Caco-2 (cell line): ENCODE data around the gene NECAB2. TPM values are rescaled to one million over a fixed set of nuclear protein-coding genes. Genes with fewer than 3 reads are reported as not detected.

Experiments
- BruUV-seq: library from RNA; stranded (reverse); fragments of 400-500 nt; replicated peaks from 2 replicates; lab custom pipeline; 2021; lab: Mats Ljungman, UMichigan
- CTCF ChIA-PET: fragments of 300-600 bp; sonication (Branson Sonifier 250); formaldehyde crosslinking; loops from one replicate; lab custom pipeline; 2022; ENCODE audit warnings: antibody characterized with exemption; lab: Charles Lee
- POLR2A ChIA-PET: fragments of 300-600 bp; sonication (Branson Sonifier 250); formaldehyde crosslinking; loops from one replicate; lab custom pipeline; 2022; ENCODE audit warnings: antibody characterized with exemption; lab: Charles Lee
- DNase-seq, 2 experiments: peaks; one replicate each; pipeline versions ENCODE4 v3.0.0 to v3.0.0-alpha.2; 2020 to 2022
- H3K27me3 ChIP-seq: replicated peaks from 2 replicates; pipeline ENCODE4 v1.6.0; 2011; ENCODE audit warnings: low read length; ENCODE audit not compliant: control insufficient read depth, insufficient read depth
- H3K36me3 ChIP-seq: 2 replicates; pipeline ENCODE4 v1.5.1; 2011; ENCODE audit warnings: low read length; ENCODE audit not compliant: control insufficient read depth, insufficient read depth
- H3K4me1 ChIP-seq: fragments of 250-450 bp; sonication (Bioruptor Pico); 2 replicates; pipeline ENCODE4 v1.5.1; 2020; ENCODE audit warnings: mild to moderate bottlenecking
- H3K4me3 ChIP-seq: 2 replicates; pipeline ENCODE4 v1.5.1; 2011; ENCODE audit warnings: low read depth, mild to moderate bottlenecking, control low read depth, low read length
- H3K9me3 ChIP-seq: fragments of 250-450 bp; sonication (Bioruptor Pico); 2 replicates; pipeline ENCODE4 v1.5.1; 2020; ENCODE audit warnings: mild to moderate bottlenecking, moderate library complexity
- H3K27ac Mint-ChIP-seq: one replicate; pipeline ENCODE4 v1.8.0; 2022; ENCODE audit warnings: mixed read lengths; ENCODE audit not compliant: unreplicated experiment
- H3K27me3 Mint-ChIP-seq: one replicate; pipeline ENCODE4 v1.8.0; 2022; ENCODE audit warnings: mixed read lengths; ENCODE audit not compliant: insufficient read depth, unreplicated experiment
- H3K36me3 Mint-ChIP-seq: one replicate; pipeline ENCODE4 v1.8.0; 2022; ENCODE audit warnings: mild to moderate bottlenecking, mixed read lengths; ENCODE audit not compliant: insufficient read depth, unreplicated experiment
- H3K4me1 Mint-ChIP-seq: one replicate; pipeline ENCODE4 v1.8.0; 2022; ENCODE audit warnings: low read depth, mixed read lengths; ENCODE audit not compliant: unreplicated experiment
- H3K4me3 Mint-ChIP-seq: one replicate; pipeline ENCODE4 v1.8.0; 2022; ENCODE audit warnings: mild to moderate bottlenecking, moderate library complexity, mixed read lengths; ENCODE audit not compliant: unreplicated experiment
- H3K9me3 Mint-ChIP-seq: one replicate; pipeline ENCODE4 v1.8.0; 2022; ENCODE audit warnings: mixed read lengths; ENCODE audit not compliant: unreplicated experiment
- CTCF ChIP-seq, 2 experiments: fragments of 200-600 bp in 1 of 2; IDR thresholded peaks; 1 replicate in 1 of 2; 2 replicates in 1 of 2; pipeline versions ENCODE4 v1.5.1 to v1.8.0; 2011 to 2022; ENCODE audit warnings: antibody characterized with exemption in 1 of 2, control low read depth in 1 of 2, inconsistent platforms in 1 of 2, low read depth in 1 of 2, low read length in 1 of 2, mild to moderate bottlenecking in 1 of 2, moderate library complexity in 1 of 2; ENCODE audit not compliant: insufficient read depth in 1 of 2, severe bottlenecking in 1 of 2, unreplicated experiment in 1 of 2
- intact Hi-C: fragments of 100-400 bp; cut with micrococcal nuclease; formaldehyde crosslinking; loops from one replicate; pipeline ENCODE4 v1.10.0; 2022; ENCODE audit not compliant: unreplicated experiment
- total RNA-seq: library from RNA; stranded (reverse); gene quantifications from 2 replicates; pipeline ENCODE4 v1.2.3, GENCODE V29; 2022

NECAB2 gene
- total RNA-seq, 1 experiment from 2014 or later, result 0.68 TPM

GRCh38 chr16:83953796-83954576, 14.1 kb upstream of the NECAB2 start:
- ChIA-PET POLR2A (interaction anchor here (1.0 to 2.9 kb wide), 3 partner anchors 26 to 60 kb away, joined by 3 to 31 read pairs (median 6); partner anchors contain the start of gene MLYCD), CTCF (interaction anchor here (0.7 to 2.4 kb wide), 15 partner anchors 11 to 233 kb away, joined by 3 to 44 read pairs (median 5); partner anchors contain the start of genes SLC38A8 and TAF1C)
- peak overlapping the region; percentile 68 for H3K4me3 ChIP-seq
- intact Hi-C loops, result loop anchor here (1.0 kb wide), 2 partner anchors 28 to 55 kb away; partner anchors contain the start of gene MLYCD
- Mint-ChIP-seq H3K4me3 (peak overlapping the region; percentile 94), H3K27ac (peak overlapping the region; percentile 94), H3K27me3 (no peaks in the 10 kb centered on the region), H3K36me3 (peaks cover 27% of the 10 kb centered on the region), H3K4me1 (peaks cover 12% of the 10 kb centered on the region), H3K9me3 (no peaks in the 10 kb centered on the region)
- H3K4me1 ChIP-seq, result peaks cover 18% of the 10 kb centered on the region
- H3K36me3 ChIP-seq, result no peaks in the 10 kb centered on the region
- DNase-seq, result peak; percentile 70 to 71
- BruUV-seq, result TSS peak; percentile 74
- TF ChIP-seq CTCF (IDR thresholded peaks at IDR 0.05; ENCODE audit: insufficient read depth in 1 of 2, low read depth in 1 of 2, low read length in 1 of 2, severe bottlenecking in 1 of 2, unreplicated experiment in 1 of 2), result peak; percentile 81 to 91
- no peaks in the 10 kb centered on the region for H3K9me3 ChIP-seq
- H3K27me3 ChIP-seq, result no peaks in the 10 kb centered on the region

- ChIA-PET POLR2A (interaction anchor here (0.6 to 2.9 kb wide), 3 partner anchors 26 to 60 kb away, joined by 3 to 31 read pairs (median 3); no protein-coding TSS in a partner anchor), CTCF (interaction anchor here (0.7 to 2.4 kb wide), 13 partner anchors 11 to 232 kb away, joined by 3 to 44 read pairs (median 5); partner anchors contain the start of genes SLC38A8 and TAF1C)
- H3K27me3 ChIP-seq, result no peaks in the 10 kb centered on the region
- Mint-ChIP-seq H3K9me3 (no peaks in the 10 kb centered on the region), H3K27ac (peak overlapping the region; percentile 94), H3K36me3 (peaks cover 27% of the 10 kb centered on the region), H3K4me3 (peak overlapping the region; percentile 94), H3K27me3 (no peaks in the 10 kb centered on the region), H3K4me1 (peaks cover 12% of the 10 kb centered on the region)
- TF ChIP-seq CTCF (IDR thresholded peaks at IDR 0.05; ENCODE audit: insufficient read depth in 1 of 2, low read depth in 1 of 2, low read length in 1 of 2, severe bottlenecking in 1 of 2, unreplicated experiment in 1 of 2), result peak in 1 of 2 experiments; percentile 35
- H3K36me3 ChIP-seq, result no peaks in the 10 kb centered on the region
- no TSS peak for BruUV-seq
- H3K4me1 ChIP-seq, result peaks cover 16% of the 10 kb centered on the region
- intact Hi-C loops, result no loop called here
- DNase-seq, result peak; percentile 80 to 87
- H3K9me3 ChIP-seq, result no peaks in the 10 kb centered on the region
- no peak overlapping the region; the same call in 1 of the 2 replicates for H3K4me3 ChIP-seq
Observed at GRCh38 chr16:83954577-83955016, 13.4 kb upstream of the NECAB2 start.
